CD14-positive monocyte (primary cell): ENCODE measurements around the gene ARMC8. TPM values are rescaled to one million over a fixed set of nuclear protein-coding genes. Genes with fewer than 3 reads are reported as not detected.

ENCODE experiments used
- DNase-seq, 3 donors: peaks; one replicate each; pipeline ENCODE4 v3.0.0-alpha.2; 2011 to 2022
- H2AFZ ChIP-seq: 2 replicates; pipeline ENCODE4 v1.6.0; 2012; ENCODE audit warnings: mild to moderate bottlenecking, low read depth, low read length, inconsistent platforms; ENCODE audit not compliant: insufficient read depth, poor library complexity, severe bottlenecking
- H3K27ac ChIP-seq, 2 donors: 1 replicate in 1 of 2; 2 replicates in 1 of 2; pipeline ENCODE4 v1.5.1; 2012 to 2013; ENCODE audit warnings: low read length in 2 of 2, control low read depth in 1 of 2, inconsistent platforms in 1 of 2, low read depth in 1 of 2, mild to moderate bottlenecking in 1 of 2
- H3K27me3 ChIP-seq, 2 donors: one replicate each; pipeline versions ENCODE4 v1.6.0 to v1.6.1; 2011 to 2013; ENCODE audit warnings: low read length in 2 of 2; ENCODE audit not compliant: control insufficient read depth in 2 of 2, insufficient read depth in 2 of 2
- H3K36me3 ChIP-seq, 2 donors: replicated peaks in 1 of 2; 1 replicate in 1 of 2; 2 replicates in 1 of 2; pipeline versions ENCODE4 v1.5.1 to v1.6.1; 2012 to 2013; ENCODE audit warnings: low read length in 2 of 2, control low read depth in 1 of 2, inconsistent platforms in 1 of 2, mild to moderate bottlenecking in 1 of 2; ENCODE audit not compliant: insufficient read depth in 2 of 2, control insufficient read depth in 1 of 2
- H3K4me1 ChIP-seq, 2 donors: 1 replicate in 1 of 2; 2 replicates in 1 of 2; pipeline versions ENCODE4 v1.5.1 to v1.6.1; 2012 to 2013; ENCODE audit warnings: low read length in 2 of 2, control low read depth in 1 of 2, inconsistent platforms in 1 of 2, mild to moderate bottlenecking in 1 of 2, moderate library complexity in 1 of 2; ENCODE audit not compliant: insufficient read depth in 2 of 2, control insufficient read depth in 1 of 2
- H3K4me2 ChIP-seq: replicated peaks from 2 replicates; pipeline ENCODE3; 2012; ENCODE audit warnings: low read length, moderate library complexity, mild to moderate bottlenecking; ENCODE audit not compliant: poor library complexity, severe bottlenecking; ENCODE audit errors: extremely low read depth
- H3K4me3 ChIP-seq, 3 experiments: fragments of 200-600 bp in 1 of 3; sonication (generic) in 1 of 3; replicated peaks in 1 of 3; 1 replicate in 2 of 3; 2 replicates in 1 of 3; pipeline ENCODE4 v1.5.1; 2011 to 2013; ENCODE audit warnings: low read length in 3 of 3, mild to moderate bottlenecking in 3 of 3, control low read depth in 2 of 3, low read depth in 2 of 3, inconsistent platforms in 1 of 3, moderate library complexity in 1 of 3
- H3K79me2 ChIP-seq: 2 replicates; pipeline ENCODE4 v1.6.0; 2012; ENCODE audit warnings: mild to moderate bottlenecking, control low read depth, inconsistent platforms, low read length, moderate library complexity; ENCODE audit not compliant: insufficient read depth
- H3K9ac ChIP-seq: 2 replicates; pipeline ENCODE4 v1.6.0; 2017; ENCODE audit warnings: low read length, mild to moderate bottlenecking; ENCODE audit not compliant: insufficient read depth, poor library complexity, severe bottlenecking
- H3K9me3 ChIP-seq, 2 donors: replicated peaks in 1 of 2; 1 replicate in 1 of 2; 2 replicates in 1 of 2; pipeline versions ENCODE4 v1.5.1 to v1.6.1; 2012 to 2013; ENCODE audit warnings: low read length in 2 of 2, control low read depth in 1 of 2; ENCODE audit not compliant: control insufficient read depth in 1 of 2, insufficient read depth in 1 of 2
- H4K20me1 ChIP-seq: 2 replicates; pipeline ENCODE4 v1.6.0; 2012; ENCODE audit warnings: mild to moderate bottlenecking, low read length, control low read depth, moderate library complexity; ENCODE audit not compliant: insufficient read depth
- H3K27ac Mint-ChIP-seq, 7 donors: one replicate each; pipeline ENCODE4 v1.8.0; 2020; ENCODE audit warnings: mild to moderate bottlenecking in 7 of 7, mixed read lengths in 7 of 7, moderate library complexity in 6 of 7, inconsistent platforms in 2 of 7
- H3K27me3 Mint-ChIP-seq, 3 donors: one replicate each; pipeline ENCODE4 v1.8.0; 2021 to 2022; ENCODE audit warnings: low read depth in 3 of 3, mild to moderate bottlenecking in 3 of 3, mixed read lengths in 3 of 3, moderate library complexity in 3 of 3, inconsistent platforms in 1 of 3
- H3K36me3 Mint-ChIP-seq, 2 donors: one replicate each; pipeline ENCODE4 v1.8.0; 2020; ENCODE audit warnings: mixed read lengths in 2 of 2, inconsistent platforms in 1 of 2, mild to moderate bottlenecking in 1 of 2
- H3K4me1 Mint-ChIP-seq: one replicate; pipeline ENCODE4 v1.8.0; 2020; ENCODE audit warnings: mild to moderate bottlenecking, mixed read lengths
- H3K4me3 Mint-ChIP-seq, 2 donors: one replicate each; pipeline ENCODE4 v1.8.0; 2020; ENCODE audit warnings: mild to moderate bottlenecking in 2 of 2, mixed read lengths in 2 of 2, moderate library complexity in 1 of 2
- H3K9me3 Mint-ChIP-seq, 7 donors: one replicate each; pipeline ENCODE4 v1.8.0; 2020 to 2022; ENCODE audit warnings: mixed read lengths in 7 of 7, mild to moderate bottlenecking in 6 of 7, moderate library complexity in 6 of 7, inconsistent platforms in 2 of 7
- WGBS: methylation state at CpG from one replicate; pipeline ENCODE4 v1.1.5; 2013; ENCODE audit warnings: missing lambda C conversion rate; ENCODE audit not compliant: insufficient coverage; 5-methylcytosine and 5-hydroxymethylcytosine counted together
- intact Hi-C, 2 donors: fragments of 100-400 bp; cut with micrococcal nuclease; formaldehyde crosslinking; loops; one replicate each; pipeline versions ENCODE4 v1.15.0 to v1.15.1; 2023
- polyA plus RNA-seq, 3 donors: library from polyadenylated mRNA; depleted of rRNA in 1 of 3; unstranded in 2 of 3; stranded (reverse) in 1 of 3; fragments of 300-500 nt in 2 of 3; fragments of >200 nt in 1 of 3; fragmentation: Illumina TruSeq in 2 of 3; gene quantifications; 1 replicate in 2 of 3; 2 replicates in 1 of 3; pipeline ENCODE4 v1.2.3, GENCODE V29; 2012 to 2021
- TF ChIP-seq, protein P1 (sequence below): fragments of 200-600 bp; IDR thresholded peaks from one replicate; pipeline ENCODE4 v1.8.0; 2022; ENCODE audit warnings: antibody characterized with exemption, mild to moderate bottlenecking

The ARMC8 gene
- polyA plus RNA-seq, 3 donors = 34.3 to 43.9 (median 42.0) TPM

GRCh38 chr3:138195481-138195880 is 8.4 kb downstream of the ARMC8 start:
- Mint-ChIP-seq H3K4me1 (peaks cover 21% of the 10 kb centered on the region), H3K27me3 (no peaks in the 10 kb centered on the region), H3K4me3 (no peak overlapping the region), H3K9me3 (no peaks in the 10 kb centered on the region), H3K27ac (no peak overlapping the region), H3K36me3 (peaks cover 15 to 22% of the 10 kb centered on the region in 2 donors)
- no peak for DNase-seq
- no peaks in the 10 kb centered on the region for H3K27me3 ChIP-seq
- intact Hi-C loops = no loop called here
- peaks cover 8 to 11% of the 10 kb centered on the region in 2 donors for H3K36me3 ChIP-seq
- WGBS = no CpG with 5 or more reads among the region's 2 CpGs
- no peak overlapping the region for H3K4me2 ChIP-seq
- peaks cover 83% of the 10 kb centered on the region for H4K20me1 ChIP-seq
- H3K9me3 ChIP-seq = no peaks in the 10 kb centered on the region
- H3K4me3 ChIP-seq = no peak overlapping the region
- H3K27ac ChIP-seq = no peak overlapping the region
- peaks cover 97% of the 10 kb centered on the region for H3K79me2 ChIP-seq
- peaks cover 4 to 15% of the 10 kb centered on the region in 2 donors for H3K4me1 ChIP-seq
- no peak overlapping the region for H2AFZ ChIP-seq
- no peak overlapping the region for H3K9ac ChIP-seq
- TF ChIP-seq, protein P1, sequence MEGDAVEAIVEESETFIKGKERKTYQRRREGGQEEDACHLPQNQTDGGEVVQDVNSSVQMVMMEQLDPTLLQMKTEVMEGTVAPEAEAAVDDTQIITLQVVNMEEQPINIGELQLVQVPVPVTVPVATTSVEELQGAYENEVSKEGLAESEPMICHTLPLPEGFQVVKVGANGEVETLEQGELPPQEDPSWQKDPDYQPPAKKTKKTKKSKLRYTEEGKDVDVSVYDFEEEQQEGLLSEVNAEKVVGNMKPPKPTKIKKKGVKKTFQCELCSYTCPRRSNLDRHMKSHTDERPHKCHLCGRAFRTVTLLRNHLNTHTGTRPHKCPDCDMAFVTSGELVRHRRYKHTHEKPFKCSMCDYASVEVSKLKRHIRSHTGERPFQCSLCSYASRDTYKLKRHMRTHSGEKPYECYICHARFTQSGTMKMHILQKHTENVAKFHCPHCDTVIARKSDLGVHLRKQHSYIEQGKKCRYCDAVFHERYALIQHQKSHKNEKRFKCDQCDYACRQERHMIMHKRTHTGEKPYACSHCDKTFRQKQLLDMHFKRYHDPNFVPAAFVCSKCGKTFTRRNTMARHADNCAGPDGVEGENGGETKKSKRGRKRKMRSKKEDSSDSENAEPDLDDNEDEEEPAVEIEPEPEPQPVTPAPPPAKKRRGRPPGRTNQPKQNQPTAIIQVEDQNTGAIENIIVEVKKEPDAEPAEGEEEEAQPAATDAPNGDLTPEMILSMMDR = no peak

DNA sequence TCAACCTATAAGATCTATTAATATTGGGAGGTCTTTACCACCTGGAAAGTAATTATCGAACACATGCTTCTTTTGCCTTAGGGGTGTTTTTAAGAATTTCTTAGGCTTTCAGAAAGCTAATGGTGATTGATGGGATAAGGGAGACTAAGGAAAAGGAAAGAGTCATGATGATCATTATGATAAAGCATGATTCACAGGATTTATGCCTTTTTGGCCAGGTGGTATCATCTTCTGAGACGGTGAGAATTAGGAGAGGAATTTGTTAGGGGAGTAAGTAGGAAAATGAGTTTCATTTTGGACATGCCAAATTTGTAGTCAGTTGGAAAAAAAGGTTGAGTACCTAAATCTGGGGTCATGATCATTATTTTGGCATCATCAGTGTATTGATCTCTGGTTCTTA is 8.9 kb downstream of the ARMC8 start:
- H3K9me3 Mint-ChIP-seq = no peaks in the 10 kb centered on the region
- no peak overlapping the region for H3K27ac ChIP-seq
- 100% methylated on average over 1 of the region's 2 CpGs for WGBS
- no peaks in the 10 kb centered on the region for H3K27me3 Mint-ChIP-seq
- H3K36me3 Mint-ChIP-seq = peaks cover 12 to 19% of the 10 kb centered on the region in 2 donors
- peaks cover 83% of the 10 kb centered on the region for H4K20me1 ChIP-seq
- H3K27ac Mint-ChIP-seq = no peak overlapping the region
- peaks cover 19% of the 10 kb centered on the region for H3K4me1 Mint-ChIP-seq
- no peak overlapping the region for H3K9ac ChIP-seq
- H3K36me3 ChIP-seq = peaks cover 8 to 11% of the 10 kb centered on the region in 2 donors
- intact Hi-C loops = no loop called here
- no peaks in the 10 kb centered on the region for H3K9me3 ChIP-seq
- no peak overlapping the region for H2AFZ ChIP-seq
- no peak for DNase-seq
- no peak overlapping the region for H3K4me2 ChIP-seq
- TF ChIP-seq, protein P1 = no peak
- H3K4me3 Mint-ChIP-seq = no peak overlapping the region
- H3K4me3 ChIP-seq = no peak overlapping the region
- H3K79me2 ChIP-seq = peaks cover 97% of the 10 kb centered on the region
- peaks cover 4 to 16% of the 10 kb centered on the region in 2 donors for H3K4me1 ChIP-seq
- no peaks in the 10 kb centered on the region for H3K27me3 ChIP-seq
